GM18511 (cell line): Measurements from ENCODE around the gene MAST4.
"Not testable (repeated sequence)": the region's sequence is repeated elsewhere in the genome, so short reads cannot be mapped to it uniquely, and the experiment has no call there.

Experiments
- ATAC-seq: cut with Tn5 transposase; IDR thresholded peaks from one replicate; pipeline ENCODE4 v1.9.1; 2021; ENCODE audit warnings: mild to moderate bottlenecking, moderate library complexity; ENCODE audit not compliant: unreplicated experiment

The MAST4 gene

GRCh38 chr5:66694036-66694435 is 97.8 kb downstream of the MAST4 start:
- ATAC-seq, result no peak

- ATAC-seq, result not testable (repeated sequence)
Measured at GRCh38 chr5:66695840-66696239, 99.6 kb downstream of the MAST4 start.

GRCh38 chr5:66697796-66698564 is 101.8 kb downstream of the MAST4 start:
- ATAC-seq, result no peak

GRCh38 chr5:66701244-66701643 is 105.1 kb downstream of the MAST4 start:
- ATAC-seq, result peak; percentile 84

GRCh38 chr5:66702426-66702825 is 106.2 kb downstream of the MAST4 start:
- ATAC-seq, result no peak

- ATAC-seq, result no peak
Measured at GRCh38 chr5:66704790-66705425, 108.7 kb downstream of the MAST4 start.

- ATAC-seq, result no peak
Measured at GRCh38 chr5:66708368-66708767, 112.2 kb downstream of the MAST4 start.

GRCh38 chr5:66710557-66711088 is 114.4 kb downstream of the MAST4 start:
- no peak for ATAC-seq

GRCh38 chr5:66713998-66714397 is 117.8 kb downstream of the MAST4 start:
- no peak for ATAC-seq

GRCh38 chr5:66717455-66718373 is 121.5 kb downstream of the MAST4 start:
- ATAC-seq, result no peak

- ATAC-seq, result no peak
Measured at GRCh38 chr5:66718374-66719002, 122.3 kb downstream of the MAST4 start.

- ATAC-seq, result no peak
Measured at GRCh38 chr5:66720780-66721179, 124.6 kb downstream of the MAST4 start.

GRCh38 chr5:66722686-66723085 is 126.5 kb downstream of the MAST4 start:
- ATAC-seq, result no peak

GRCh38 chr5:66724349-66725139 is 128.4 kb downstream of the MAST4 start:
- no peak for ATAC-seq

- no peak for ATAC-seq
Measured at GRCh38 chr5:66727630-66728029, 131.4 kb downstream of the MAST4 start.

- ATAC-seq, result no peak
Measured at GRCh38 chr5:66728049-66728448, 131.9 kb downstream of the MAST4 start.

- ATAC-seq, result no peak
Measured at GRCh38 chr5:66737096-66737495, 140.9 kb downstream of the MAST4 start.

- ATAC-seq, result no peak
Measured at GRCh38 chr5:66738136-66738535, 141.9 kb downstream of the MAST4 start.

- ATAC-seq, result no peak
Measured at GRCh38 chr5:66739021-66739420, 142.8 kb downstream of the MAST4 start.

- ATAC-seq, result no peak
Measured at GRCh38 chr5:66739951-66740350, 143.8 kb downstream of the MAST4 start.
